MM.1S (cell line): ENCODE data around the gene NQO1.

Experiments
- DNase-seq: peaks from one replicate; pipeline ENCODE4 v3.0.0-alpha.2; 2015
- H2AFZ ChIP-seq: fragments of 300-600 bp; sonication (generic); 2 replicates; pipeline ENCODE4 v1.6.0; 2016; ENCODE audit warnings: antibody characterized with exemption, low read length
- H3F3A ChIP-seq: fragments of 300-600 bp; sonication (generic); 2 replicates; pipeline ENCODE4 v1.6.1; 2016; ENCODE audit warnings: mild to moderate bottlenecking, antibody characterized with exemption, low read length, moderate library complexity, mixed read lengths; ENCODE audit not compliant: insufficient read depth
- H3K27ac ChIP-seq: fragments of 300-600 bp; sonication (generic); 2 replicates; pipeline ENCODE4 v1.5.1; 2016; ENCODE audit warnings: mild to moderate bottlenecking, low read length
- H3K27me3 ChIP-seq: fragments of 300-600 bp; sonication (generic); replicated peaks from 2 replicates; pipeline ENCODE4 v1.6.0; 2016; ENCODE audit warnings: low read length; ENCODE audit not compliant: insufficient read depth
- H3K36me3 ChIP-seq: fragments of 300-600 bp; sonication (generic); replicated peaks from 2 replicates; pipeline ENCODE4 v1.6.1; 2016; ENCODE audit warnings: mild to moderate bottlenecking, low read length, mixed read lengths; ENCODE audit not compliant: insufficient read depth
- H3K4me1 ChIP-seq: fragments of 300-600 bp; sonication (generic); 2 replicates; pipeline ENCODE4 v1.6.1; 2016; ENCODE audit warnings: low read length, mixed read lengths
- H3K4me2 ChIP-seq: fragments of 300-600 bp; sonication (generic); 2 replicates; pipeline ENCODE4 v1.6.0; 2016; ENCODE audit warnings: low read depth, low read length
- H3K4me3 ChIP-seq: fragments of 300-600 bp; sonication (generic); 2 replicates; pipeline ENCODE4 v1.5.1; 2016; ENCODE audit warnings: low read length, mixed read lengths
- H3K79me2 ChIP-seq: fragments of 300-600 bp; sonication (generic); 2 replicates; pipeline ENCODE4 v1.6.1; 2016; ENCODE audit warnings: mixed run types, low read length, mixed read lengths
- H3K9ac ChIP-seq: fragments of 300-600 bp; sonication (generic); 2 replicates; pipeline ENCODE4 v1.6.1; 2016; ENCODE audit warnings: low read length, mixed read lengths
- H3K9me2 ChIP-seq: fragments of 300-600 bp; sonication (generic); replicated peaks from 2 replicates; pipeline ENCODE4 v1.6.1; 2016; ENCODE audit warnings: mild to moderate bottlenecking, low read length, mixed read lengths; ENCODE audit not compliant: insufficient read depth
- H3K9me3 ChIP-seq: fragments of 300-600 bp; sonication (generic); replicated peaks from 2 replicates; pipeline ENCODE4 v1.6.1; 2016; ENCODE audit warnings: mild to moderate bottlenecking, low read length, mixed read lengths; ENCODE audit not compliant: insufficient read depth
- H4K20me1 ChIP-seq: fragments of 300-600 bp; sonication (generic); 2 replicates; pipeline ENCODE4 v1.6.1; 2016; ENCODE audit warnings: mild to moderate bottlenecking, low read length, moderate library complexity, mixed read lengths; ENCODE audit not compliant: insufficient read depth
- CTCF ChIP-seq: fragments of 300-600 bp; sonication (generic); IDR thresholded peaks from 2 replicates; pipeline ENCODE4 v1.5.1; 2016; ENCODE audit warnings: antibody characterized with exemption, low read length, mixed read lengths
- EZH2 ChIP-seq: fragments of 300-600 bp; sonication (generic); optimal IDR thresholded peaks from 2 replicates; pipeline ENCODE3; 2017; ENCODE audit warnings: low read depth, mild to moderate bottlenecking, antibody characterized with exemption, low read length, mixed read lengths
- EZH2phosphoT487 ChIP-seq: fragments of 300-600 bp; sonication (generic); IDR thresholded peaks from 2 replicates; pipeline ENCODE4 v1.6.1; 2018; ENCODE audit warnings: antibody characterized with exemption, low read length

NQO1 gene

GRCh38 chr16:69662901-69663300 lies 63.5 kb downstream of the NQO1 start:
- no peak overlapping the region for H2AFZ ChIP-seq
- no peak for TF ChIP-seq EZH2phosphoT487
- TF ChIP-seq EZH2 = no peak
- TF ChIP-seq CTCF = no peak
- H3F3A ChIP-seq = no peaks in the 10 kb centered on the region
- H3K27me3 ChIP-seq = no peaks in the 10 kb centered on the region
- no peaks in the 10 kb centered on the region for H3K4me1 ChIP-seq
- H3K36me3 ChIP-seq = no peaks in the 10 kb centered on the region
- H3K27ac ChIP-seq = no peak overlapping the region
- H4K20me1 ChIP-seq = no peaks in the 10 kb centered on the region
- no peak for DNase-seq
- H3K9ac ChIP-seq = no peak overlapping the region
- no peaks in the 10 kb centered on the region for H3K9me2 ChIP-seq
- no peak overlapping the region for H3K4me3 ChIP-seq
- no peaks in the 10 kb centered on the region for H3K9me3 ChIP-seq
- H3K79me2 ChIP-seq = no peaks in the 10 kb centered on the region
- no peak overlapping the region for H3K4me2 ChIP-seq

- no peak overlapping the region for H3K4me2 ChIP-seq
- no peak overlapping the region for H2AFZ ChIP-seq
- H3K27ac ChIP-seq = no peak overlapping the region
- no peaks in the 10 kb centered on the region for H3K79me2 ChIP-seq
- TF ChIP-seq EZH2phosphoT487 (no peak), EZH2 (no peak), CTCF (no peak)
- no peaks in the 10 kb centered on the region for H4K20me1 ChIP-seq
- no peaks in the 10 kb centered on the region for H3F3A ChIP-seq
- no peaks in the 10 kb centered on the region for H3K4me1 ChIP-seq
- no peaks in the 10 kb centered on the region for H3K9me3 ChIP-seq
- no peaks in the 10 kb centered on the region; the same call in 1 of the 2 replicates for H3K36me3 ChIP-seq
- no peak overlapping the region for H3K9ac ChIP-seq
- no peak overlapping the region for H3K4me3 ChIP-seq
- H3K9me2 ChIP-seq = no peaks in the 10 kb centered on the region
- no peak for DNase-seq
- no peaks in the 10 kb centered on the region for H3K27me3 ChIP-seq
Observed at GRCh38 chr16:69660166-69660565, 66.2 kb downstream of the NQO1 start.
